Measurements from ENCODE around the gene PCDHB3.
"Not testable (repeated sequence)": the region's sequence is repeated elsewhere in the genome, so short reads cannot be mapped to it uniquely, and the experiment has no call there.

Gene PCDHB3

GRCh38 chr5:141119250-141119649 is 19.0 kb downstream of the PCDHB3 start:
- no peak for DNase-seq (ENCODE audit: low spot score)
- TF ChIP-seq, protein P1, sequence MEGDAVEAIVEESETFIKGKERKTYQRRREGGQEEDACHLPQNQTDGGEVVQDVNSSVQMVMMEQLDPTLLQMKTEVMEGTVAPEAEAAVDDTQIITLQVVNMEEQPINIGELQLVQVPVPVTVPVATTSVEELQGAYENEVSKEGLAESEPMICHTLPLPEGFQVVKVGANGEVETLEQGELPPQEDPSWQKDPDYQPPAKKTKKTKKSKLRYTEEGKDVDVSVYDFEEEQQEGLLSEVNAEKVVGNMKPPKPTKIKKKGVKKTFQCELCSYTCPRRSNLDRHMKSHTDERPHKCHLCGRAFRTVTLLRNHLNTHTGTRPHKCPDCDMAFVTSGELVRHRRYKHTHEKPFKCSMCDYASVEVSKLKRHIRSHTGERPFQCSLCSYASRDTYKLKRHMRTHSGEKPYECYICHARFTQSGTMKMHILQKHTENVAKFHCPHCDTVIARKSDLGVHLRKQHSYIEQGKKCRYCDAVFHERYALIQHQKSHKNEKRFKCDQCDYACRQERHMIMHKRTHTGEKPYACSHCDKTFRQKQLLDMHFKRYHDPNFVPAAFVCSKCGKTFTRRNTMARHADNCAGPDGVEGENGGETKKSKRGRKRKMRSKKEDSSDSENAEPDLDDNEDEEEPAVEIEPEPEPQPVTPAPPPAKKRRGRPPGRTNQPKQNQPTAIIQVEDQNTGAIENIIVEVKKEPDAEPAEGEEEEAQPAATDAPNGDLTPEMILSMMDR (IDR thresholded peaks at IDR 0.05; ENCODE audit: borderline replicate concordance, control extremely low read depth, extremely low read depth, insufficient read depth, missing control alignments): no peak
- in situ Hi-C loops (cut with MboI; ENCODE audit: low sequenced_read_pairs, unreplicated experiment): no loop called here

GRCh38 chr5:141121563-141121962 is 21.3 kb downstream of the PCDHB3 start, which contains the start of gene PCDHB4:
Gene PCDHB4 (plus strand): TSS chr5:141121818. CDS start chr5:141121999, 181 bp downstream.
- in situ Hi-C loops (cut with MboI; ENCODE audit: low sequenced_read_pairs, unreplicated experiment): no loop called here
- DNase-seq (ENCODE audit: low spot score): no peak
- TF ChIP-seq, protein P1 (IDR thresholded peaks at IDR 0.05; ENCODE audit: borderline replicate concordance, control extremely low read depth, extremely low read depth, insufficient read depth, missing control alignments): no peak

- in situ Hi-C loops (cut with MboI; ENCODE audit: low sequenced_read_pairs, unreplicated experiment): no loop called here
- no peak for DNase-seq (ENCODE audit: low spot score)
- TF ChIP-seq, protein P1 (IDR thresholded peaks at IDR 0.05; ENCODE audit: borderline replicate concordance, control extremely low read depth, extremely low read depth, insufficient read depth, missing control alignments): no peak
Measured at GRCh38 chr5:141121985-141122384, 21.7 kb downstream of the PCDHB3 start.

DNA sequence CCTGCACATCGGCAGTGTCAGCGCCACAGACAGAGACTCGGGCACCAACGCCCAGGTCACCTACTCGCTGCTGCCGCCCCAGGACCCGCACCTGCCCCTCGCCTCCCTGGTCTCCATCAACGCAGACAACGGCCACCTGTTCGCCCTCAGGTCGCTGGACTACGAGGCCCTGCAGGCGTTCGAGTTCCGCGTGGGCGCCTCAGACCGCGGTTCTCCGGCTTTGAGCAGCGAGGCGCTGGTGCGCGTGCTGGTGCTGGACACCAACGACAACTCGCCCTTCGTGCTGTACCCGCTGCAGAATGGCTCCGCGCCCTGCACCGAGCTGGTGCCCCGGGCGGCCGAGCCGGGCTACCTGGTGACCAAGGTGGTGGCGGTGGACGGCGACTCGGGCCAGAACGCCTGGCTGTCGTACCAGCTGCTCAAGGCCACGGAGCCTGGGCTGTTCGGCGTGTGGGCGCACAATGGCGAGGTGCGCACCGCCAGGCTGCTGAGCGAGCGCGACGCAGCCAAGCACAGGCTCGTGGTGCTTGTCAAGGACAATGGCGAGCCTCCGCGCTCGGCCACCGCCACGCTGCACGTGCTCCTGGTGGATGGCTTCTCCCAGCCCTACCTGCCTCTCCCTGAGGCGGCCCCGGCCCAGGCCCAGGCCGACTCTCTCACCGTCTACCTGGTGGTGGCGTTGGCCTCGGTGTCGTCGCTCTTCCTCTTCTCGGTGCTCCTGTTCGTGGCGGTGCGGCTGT is 23.3 kb downstream of the PCDHB3 start:
- in situ Hi-C loops (cut with MboI; ENCODE audit: low sequenced_read_pairs, unreplicated experiment); DNase-seq (ENCODE audit: low spot score): not testable (repeated sequence)

DNA sequence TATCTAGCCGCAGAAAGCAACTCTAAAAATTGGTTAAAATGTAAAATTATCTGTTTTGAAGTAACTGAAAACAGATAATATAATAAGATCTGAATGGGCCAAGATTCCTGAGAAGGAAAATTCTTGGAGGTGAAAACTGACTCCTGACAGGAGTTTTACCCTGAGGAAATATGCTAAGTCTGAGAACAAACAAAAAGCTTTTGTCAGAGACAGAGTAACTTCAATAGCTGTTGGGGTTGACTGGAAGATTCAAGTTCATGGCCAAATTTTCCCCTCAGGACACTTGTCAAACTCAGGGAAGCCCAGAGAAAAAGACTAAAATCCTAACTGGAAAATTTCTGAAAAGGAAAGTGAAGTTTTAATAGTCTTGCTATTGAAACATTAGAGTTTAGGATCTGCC is 27.0 kb downstream of the PCDHB3 start:
- in situ Hi-C loops (cut with MboI; ENCODE audit: low sequenced_read_pairs, unreplicated experiment): no loop called here
- TF ChIP-seq, protein P1 (IDR thresholded peaks at IDR 0.05; ENCODE audit: borderline replicate concordance, control extremely low read depth, extremely low read depth, insufficient read depth, missing control alignments): no peak
- no peak for DNase-seq (ENCODE audit: low spot score)

- DNase-seq (ENCODE audit: low spot score): no peak
- TF ChIP-seq, protein P1 (IDR thresholded peaks at IDR 0.05; ENCODE audit: borderline replicate concordance, control extremely low read depth, extremely low read depth, insufficient read depth, missing control alignments): no peak
- in situ Hi-C loops (cut with MboI; ENCODE audit: low sequenced_read_pairs, unreplicated experiment): no loop called here
Measured at GRCh38 chr5:141135030-141135717, 34.9 kb downstream of the PCDHB3 start, which contains the start of gene PCDHB5. Gene PCDHB5 (plus strand): TSS chr5:141135206. CDS start chr5:141135435, 229 bp downstream.

DNA sequence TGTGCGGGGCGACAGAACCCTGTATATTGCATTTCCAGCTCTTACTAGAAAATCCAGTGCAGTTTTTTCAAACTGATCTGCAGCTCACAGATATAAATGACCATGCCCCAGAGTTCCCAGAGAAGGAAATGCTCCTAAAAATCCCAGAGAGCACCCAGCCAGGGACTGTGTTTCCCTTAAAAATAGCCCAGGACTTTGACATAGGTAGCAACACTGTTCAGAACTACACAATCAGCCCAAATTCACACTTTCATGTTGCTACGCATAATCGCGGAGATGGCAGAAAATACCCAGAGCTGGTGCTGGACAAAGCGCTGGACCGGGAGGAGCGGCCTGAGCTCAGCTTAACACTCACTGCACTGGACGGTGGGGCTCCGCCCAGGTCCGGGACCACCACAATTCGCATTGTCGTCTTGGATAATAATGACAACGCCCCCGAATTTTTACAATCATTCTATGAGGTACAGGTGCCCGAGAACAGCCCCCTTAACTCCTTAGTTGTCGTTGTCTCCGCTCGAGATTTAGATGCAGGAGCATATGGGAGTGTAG is 35.5 kb downstream of the PCDHB3 start:
- DNase-seq (ENCODE audit: low spot score): no peak
- in situ Hi-C loops (cut with MboI; ENCODE audit: low sequenced_read_pairs, unreplicated experiment): no loop called here
- TF ChIP-seq, protein P1 (IDR thresholded peaks at IDR 0.05; ENCODE audit: borderline replicate concordance, control extremely low read depth, extremely low read depth, insufficient read depth, missing control alignments): no peak

DNA sequence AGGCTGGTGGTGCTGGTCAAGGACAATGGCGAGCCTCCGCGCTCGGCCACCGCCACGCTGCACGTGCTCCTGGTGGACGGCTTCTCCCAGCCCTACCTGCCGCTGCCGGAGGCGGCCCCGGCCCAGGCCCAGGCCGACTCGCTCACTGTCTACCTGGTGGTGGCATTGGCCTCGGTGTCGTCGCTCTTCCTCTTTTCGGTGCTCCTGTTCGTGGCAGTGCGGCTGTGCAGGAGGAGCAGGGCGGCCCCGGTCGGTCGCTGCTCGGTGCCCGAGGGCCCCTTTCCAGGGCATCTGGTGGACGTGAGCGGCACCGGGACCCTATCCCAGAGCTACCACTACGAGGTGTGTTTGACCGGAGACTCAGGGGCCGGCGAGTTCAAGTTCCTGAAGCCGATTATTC is 37.1 kb downstream of the PCDHB3 start:
- DNase-seq (ENCODE audit: low spot score); in situ Hi-C loops (cut with MboI; ENCODE audit: low sequenced_read_pairs, unreplicated experiment): not testable (repeated sequence)

Data from GM13976 (cell line).